Pons (tissue), 1 donor: ENCODE data around the gene KCNK15.

ENCODE experiments used
- DNase-seq: peaks from one replicate; pipeline ENCODE4 v3.0.0-alpha.2; 2016; ENCODE audit warnings: low spot score

The KCNK15 gene

GRCh38 chr20:44790638-44791393 lies 45.2 kb downstream of the KCNK15 start:
- no peak for DNase-seq

GRCh38 chr20:44792796-44793195 lies 47.1 kb downstream of the KCNK15 start:
- no peak for DNase-seq

- no peak for DNase-seq
Measured at GRCh38 chr20:44795836-44796235, 50.2 kb downstream of the KCNK15 start.

GRCh38 chr20:44796311-44796710 lies 50.6 kb downstream of the KCNK15 start:
- no peak for DNase-seq

GRCh38 chr20:44796758-44797457 lies 51.2 kb downstream of the KCNK15 start:
- DNase-seq: no peak

- DNase-seq: no peak
Measured at GRCh38 chr20:44799691-44800090, 54.0 kb downstream of the KCNK15 start.

- DNase-seq: no peak
Measured at GRCh38 chr20:44800391-44801046, 54.9 kb downstream of the KCNK15 start.
